MCF 10A (cell line): ENCODE measurements around the gene PPFIBP1. TPM values are rescaled to one million over a fixed set of nuclear protein-coding genes. Genes with fewer than 3 reads are reported as not detected.
"Not testable (repeated sequence)": the region's sequence is repeated elsewhere in the genome, so short reads cannot be mapped to it uniquely, and the experiment has no call there.

Experiments
- BruUV-seq: library from RNA; stranded (reverse); fragments of 400-500 nt; replicated peaks from 2 replicates; lab custom pipeline; 2021; lab: Mats Ljungman, UMichigan
- CTCF ChIA-PET: fragments of 300-600 bp; sonication (Branson Sonifier 250); formaldehyde crosslinking; extraction: SDS; loops from one replicate; lab custom pipeline; 2021; ENCODE audit warnings: antibody characterized with exemption, inconsistent platforms; lab: Yijun Ruan, JAX
- POLR2A ChIA-PET: fragments of 300-600, 350-650 bp; sonication (Branson Sonifier 250); formaldehyde crosslinking; extraction: SDS; loops from one replicate; lab custom pipeline; 2020; ENCODE audit warnings: antibody characterized with exemption, inconsistent platforms; lab: Yijun Ruan, JAX
- DNase-seq: peaks from one replicate; pipeline ENCODE4 v3.0.0-alpha.2; 2018; ENCODE audit not compliant: unreplicated experiment
- H3K27ac Mint-ChIP-seq: one replicate; pipeline ENCODE4 v1.8.0; 2022; ENCODE audit warnings: mild to moderate bottlenecking, low read depth, mixed read lengths; ENCODE audit not compliant: unreplicated experiment
- H3K27me3 Mint-ChIP-seq: one replicate; pipeline ENCODE4 v1.8.0; 2022; ENCODE audit warnings: mixed read lengths; ENCODE audit not compliant: insufficient read depth, unreplicated experiment
- H3K36me3 Mint-ChIP-seq: one replicate; pipeline ENCODE4 v1.8.0; 2022; ENCODE audit warnings: mild to moderate bottlenecking, moderate library complexity, mixed read lengths; ENCODE audit not compliant: insufficient read depth, unreplicated experiment
- H3K4me1 Mint-ChIP-seq: one replicate; pipeline ENCODE4 v1.8.0; 2022; ENCODE audit warnings: mixed read lengths; ENCODE audit not compliant: insufficient read depth, unreplicated experiment
- H3K4me3 Mint-ChIP-seq: one replicate; pipeline ENCODE4 v1.8.0; 2022; ENCODE audit warnings: mild to moderate bottlenecking, moderate library complexity, mixed read lengths; ENCODE audit not compliant: unreplicated experiment
- H3K9me3 Mint-ChIP-seq: one replicate; pipeline ENCODE4 v1.8.0; 2022; ENCODE audit warnings: mixed read lengths; ENCODE audit not compliant: unreplicated experiment
- CTCF ChIP-seq: fragments of 200-600 bp; IDR thresholded peaks from one replicate; pipeline ENCODE4 v1.8.0; 2022; ENCODE audit warnings: antibody characterized with exemption, mild to moderate bottlenecking; ENCODE audit not compliant: unreplicated experiment
- intact Hi-C: fragments of 100-400 bp; cut with micrococcal nuclease; formaldehyde crosslinking; loops from 2 replicates; pipeline ENCODE4 v1.14.1; 2022
- total RNA-seq: library from RNA; stranded (reverse); gene quantifications from 2 replicates; pipeline ENCODE4 v1.2.3, GENCODE V29; 2022

PPFIBP1 gene
- total RNA-seq, 1 experiment from 2014 or later: 82.6 TPM

- no peak for TF ChIP-seq CTCF
- no peaks in the 10 kb centered on the region for H3K27me3 Mint-ChIP-seq
- no peaks in the 10 kb centered on the region for H3K9me3 Mint-ChIP-seq
- peak; percentile 83 for DNase-seq
- ChIA-PET CTCF (interaction anchor here (0.6 to 0.9 kb wide), 9 partner anchors 9 to 296 kb away, joined by 3 to 7 read pairs (median 4); no protein-coding TSS in a partner anchor), POLR2A (interaction anchor here (0.6 to 5.2 kb wide), 33 partner anchors 8 to 1177 kb away, joined by 3 to 61 read pairs (median 4); partner anchors contain the start of gene PPFIBP1)
- peaks cover 33% of the 10 kb centered on the region for H3K4me1 Mint-ChIP-seq
- peak overlapping the region; percentile 89 for H3K27ac Mint-ChIP-seq
- peaks cover 13% of the 10 kb centered on the region for H3K36me3 Mint-ChIP-seq
- BruUV-seq: TSS peak; percentile 67
- peak overlapping the region; percentile 57 for H3K4me3 Mint-ChIP-seq
- intact Hi-C loops: loop anchor here (2.0 to 5.0 kb wide), 2 partner anchors 35 to 102 kb away; partner anchors contain the start of gene PPFIBP1
These were observed 103.3 kb downstream of the PPFIBP1 start for GRCh38 chr12:27627123-27627852.

- ChIA-PET CTCF (interaction anchor here (0.6 to 0.9 kb wide), 8 partner anchors 18 to 297 kb away, joined by 3 to 7 read pairs (median 4); no protein-coding TSS in a partner anchor), POLR2A (interaction anchor here (0.6 to 5.2 kb wide), 23 partner anchors 10 to 1177 kb away, joined by 3 to 61 read pairs (median 4); partner anchors contain the start of gene PPFIBP1)
- Mint-ChIP-seq H3K4me1 (peaks cover 30% of the 10 kb centered on the region), H3K27ac (peak overlapping the region; percentile 89), H3K4me3 (peak overlapping the region; percentile 57)
- not testable (repeated sequence) for H3K9me3 Mint-ChIP-seq, BruUV-seq, H3K36me3 Mint-ChIP-seq, DNase-seq, H3K27me3 Mint-ChIP-seq
- intact Hi-C loops: loop anchor here (2.0 to 5.0 kb wide), 2 partner anchors 36 to 103 kb away; partner anchors contain the start of gene PPFIBP1
These were observed 104.0 kb downstream of the PPFIBP1 start for GRCh38 chr12:27627853-27628469.

GRCh38 chr12:27630219-27630618, 106.2 kb downstream of the PPFIBP1 start:
- Mint-ChIP-seq H3K36me3 (peaks cover 28% of the 10 kb centered on the region), H3K4me1 (peaks cover 22% of the 10 kb centered on the region), H3K27ac (peak overlapping the region; percentile 42)
- H3K4me3 Mint-ChIP-seq, DNase-seq, H3K9me3 Mint-ChIP-seq, H3K27me3 Mint-ChIP-seq, intact Hi-C loops, BruUV-seq: not testable (repeated sequence)
- CTCF ChIA-PET: interaction anchor here (1.3 kb wide), 1 partner anchor 194 kb away, joined by 4 read pairs; no protein-coding TSS in a partner anchor
- POLR2A ChIA-PET: interaction anchor here (0.6 to 5.2 kb wide), 4 partner anchors 16 to 106 kb away, joined by 3 to 61 read pairs (median 4); partner anchors contain the start of gene PPFIBP1

- no TSS peak for BruUV-seq
- intact Hi-C loops: no loop called here
- H3K36me3 Mint-ChIP-seq: peaks cover 30% of the 10 kb centered on the region
- TF ChIP-seq CTCF: no peak
- no peaks in the 10 kb centered on the region for H3K9me3 Mint-ChIP-seq
- ChIA-PET POLR2A (no interaction called here), CTCF (no interaction called here)
- no peaks in the 10 kb centered on the region for H3K27me3 Mint-ChIP-seq
- no peak overlapping the region for H3K4me3 Mint-ChIP-seq
- H3K27ac Mint-ChIP-seq: no peak overlapping the region
- peaks cover 15% of the 10 kb centered on the region for H3K4me1 Mint-ChIP-seq
- DNase-seq: no peak
These were observed 107.4 kb downstream of the PPFIBP1 start for GRCh38 chr12:27631365-27631764.
